GM21515 (cell line): ENCODE results near the gene NKG7.
"Not testable (repeated sequence)": the region's sequence is repeated elsewhere in the genome, so short reads cannot be mapped to it uniquely, and the experiment has no call there.

Experiments used
- ATAC-seq: cut with Tn5 transposase; IDR thresholded peaks from one replicate; pipeline ENCODE4 v1.9.1; 2021; ENCODE audit not compliant: unreplicated experiment

The NKG7 gene

GRCh38 chr19:51372649-51373504 lies at the start of gene NKG7:
TSS of gene NKG7 (minus strand) at chr19:51372654. CDS start at chr19:51372535, 119 bp downstream.
- no peak for ATAC-seq

- ATAC-seq = no peak
Observed at GRCh38 chr19:51422053-51422448, 49.6 kb upstream of the NKG7 start.

- no peak for ATAC-seq
Observed at GRCh38 chr19:51421229-51422052, 49.0 kb upstream of the NKG7 start.

GRCh38 chr19:51420511-51420910 lies 48.1 kb upstream of the NKG7 start:
- not testable (repeated sequence) for ATAC-seq

- ATAC-seq = no peak
Observed at GRCh38 chr19:51418707-51419106, 46.3 kb upstream of the NKG7 start.

GRCh38 chr19:51417810-51418157 lies 45.3 kb upstream of the NKG7 start:
- no peak for ATAC-seq

- ATAC-seq = no peak
Observed at GRCh38 chr19:51417107-51417809, 44.8 kb upstream of the NKG7 start, which contains the start of gene SIGLEC10. TSS of gene SIGLEC10 (minus strand) at chr19:51417642. CDS start at chr19:51417581, 61 bp downstream.

- not testable (repeated sequence) for ATAC-seq
Observed at GRCh38 chr19:51416422-51416821, 44.0 kb upstream of the NKG7 start.

- ATAC-seq = no peak
Observed at GRCh38 chr19:51415187-51415586, 42.7 kb upstream of the NKG7 start.

GRCh38 chr19:51410950-51411748 lies 38.7 kb upstream of the NKG7 start:
- ATAC-seq = no peak

- ATAC-seq = no peak
Observed at GRCh38 chr19:51407511-51408131, 35.2 kb upstream of the NKG7 start.

- ATAC-seq = no peak
Observed at GRCh38 chr19:51402117-51402516, 29.7 kb upstream of the NKG7 start.

GRCh38 chr19:51399936-51400335 lies 27.5 kb upstream of the NKG7 start:
- ATAC-seq = not testable (repeated sequence)

- no peak for ATAC-seq
Observed at GRCh38 chr19:51399231-51399630, 26.8 kb upstream of the NKG7 start.

- no peak for ATAC-seq
Observed at GRCh38 chr19:51398096-51398704, 25.7 kb upstream of the NKG7 start.

- not testable (repeated sequence) for ATAC-seq
Observed at GRCh38 chr19:51397453-51397852, 25.0 kb upstream of the NKG7 start.

GRCh38 chr19:51396175-51396574 lies 23.7 kb upstream of the NKG7 start:
- ATAC-seq = no peak

GRCh38 chr19:51394050-51394836 lies 21.8 kb upstream of the NKG7 start:
- peak; percentile 79 for ATAC-seq

GRCh38 chr19:51392701-51393100 lies 20.2 kb upstream of the NKG7 start:
- ATAC-seq = no peak
